Upper lobe of left lung (tissue), 6 donors: Measurements from ENCODE around the gene MANSC4. TPM values are rescaled to one million over a fixed set of nuclear protein-coding genes. Genes with fewer than 3 reads are reported as not detected.

Experiments used
- ATAC-seq, 2 donors: fragments of 200-7000 bp; cut with Tn5 transposase; one replicate each; pipeline ENCODE4 v1.9.1; 2022; ENCODE audit warnings: mild to moderate bottlenecking in 2 of 2, moderate library complexity in 2 of 2; ENCODE audit not compliant: low FRiP score in 2 of 2
- DNase-seq, 2 donors: peaks; one replicate each; pipeline ENCODE4 v3.0.0-alpha.2; 2019 to 2020
- H3K27ac ChIP-seq, 4 donors: fragments of 200-600 bp; sonication (generic); one replicate each; pipeline ENCODE4 v1.5.1; 2016 to 2019
- H3K27me3 ChIP-seq, 4 donors: fragments of 200-600 bp; sonication (generic); one replicate each; pipeline ENCODE4 v1.5.1; 2017 to 2019
- H3K36me3 ChIP-seq, 4 donors: fragments of 200-600 bp; sonication (generic); one replicate each; pipeline ENCODE4 v1.5.1; 2016 to 2019
- H3K4me1 ChIP-seq, 4 donors: fragments of 200-600 bp; sonication (generic); one replicate each; pipeline ENCODE4 v1.5.1; 2018 to 2019
- H3K4me3 ChIP-seq, 4 donors: fragments of 200-600 bp; sonication (generic); one replicate each; pipeline ENCODE4 v1.5.1; 2017 to 2019; ENCODE audit warnings: mild to moderate bottlenecking in 2 of 4, moderate library complexity in 1 of 4
- H3K9me3 ChIP-seq, 4 donors: fragments of 200-600 bp; sonication (generic); one replicate each; pipeline ENCODE4 v1.5.1; 2018 to 2019
- CTCF ChIP-seq, 6 experiments: fragments of 450-650 bp in 4 of 6; fragments of 200-600 bp in 2 of 6; sonication (generic) in 2 of 6; IDR thresholded peaks; one replicate each; pipeline ENCODE4 v1.5.1; 2016 to 2019; ENCODE audit warnings: antibody characterized with exemption in 6 of 6
- EP300 ChIP-seq, 4 donors: sonication (generic); formaldehyde crosslinking; IDR thresholded peaks; one replicate each; pipeline ENCODE4 v1.5.1; 2017; ENCODE audit warnings: antibody characterized with exemption in 4 of 4, control low read depth in 2 of 4
- POLR2A ChIP-seq, 4 donors: fragments of 450-650 bp; IDR thresholded peaks; one replicate each; pipeline ENCODE4 v1.5.1; 2016 to 2017; ENCODE audit warnings: antibody characterized with exemption in 4 of 4, mild to moderate bottlenecking in 2 of 4
- POLR2AphosphoS5 ChIP-seq, 2 donors: sonication (generic); formaldehyde crosslinking; IDR thresholded peaks; one replicate each; pipeline ENCODE4 v1.5.1; 2017; ENCODE audit warnings: antibody characterized with exemption in 2 of 2
- WGBS, 2 donors: methylation state at CpG; one replicate each; pipeline ENCODE4 v1.1.5; 2017 to 2018; 5-methylcytosine and 5-hydroxymethylcytosine counted together
- total RNA-seq, 6 donors: library from RNA; depleted of rRNA in 4 of 6; stranded (reverse); fragments of >200 nt in 4 of 6; gene quantifications; one replicate each; pipeline versions ENCODE4 v1.1.0 to v1.2.1, GENCODE V29; 2016 to 2021
- donor health status: DM: no; HTN: no; CAD: no; lungs with moderate emphysema.
- donor health status: DM: no; HTN: yes; CAD: no; lungs with severe emphysema.

Gene MANSC4
- total RNA-seq: not detected

DNA sequence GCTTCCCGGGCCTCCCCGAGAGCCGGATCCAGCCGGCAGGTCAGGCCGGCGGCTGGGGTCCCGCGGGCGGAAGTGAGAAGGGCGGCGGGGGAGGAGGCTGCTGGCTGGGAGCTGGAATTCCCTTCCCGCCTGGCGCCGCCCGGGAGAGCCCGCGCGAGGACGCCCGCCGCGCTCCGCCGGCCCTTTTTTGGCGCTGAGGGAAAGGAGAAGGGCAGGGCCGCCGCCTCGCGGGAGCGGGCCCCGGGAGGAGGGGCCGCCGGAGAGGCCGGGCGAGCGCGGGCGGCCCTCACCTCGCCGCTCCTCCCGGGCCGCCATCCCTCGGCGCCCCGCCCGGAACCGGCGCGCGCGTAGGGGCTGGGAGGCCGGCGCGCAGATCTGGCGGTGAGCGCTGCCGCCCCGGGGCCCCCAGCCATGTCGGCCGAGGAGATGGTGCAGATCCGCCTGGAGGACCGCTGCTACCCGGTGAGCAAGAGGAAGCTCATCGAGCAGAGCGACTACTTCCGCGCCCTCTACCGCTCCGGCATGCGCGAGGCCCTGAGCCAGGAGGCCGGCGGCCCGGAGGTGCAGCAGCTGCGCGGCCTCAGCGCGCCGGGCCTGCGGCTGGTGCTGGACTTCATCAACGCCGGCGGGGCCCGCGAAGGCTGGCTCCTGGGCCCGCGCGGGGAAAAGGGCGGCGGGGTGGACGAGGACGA, at the start of gene MANSC4, which contains the start of gene KLHL42:
Gene MANSC4, minus strand, starts transcription at position 317 of the 692 bp plus-strand sequence. CDS start 8,960 bp downstream, outside the sequence.
Gene KLHL42, plus strand, starts transcription at position 314 of the 692 bp plus-strand sequence. Its CDS starts 98 bp downstream, at position 412.
- Histone ChIP-seq H3K4me3 (peak within 1 kb of the TSS; percentile 63 to 85 (median 74)), H3K27ac (peak within 1 kb of the TSS; percentile 85 to 89 (median 88)), H3K27me3 (no peaks in the 10 kb centered on the region), H3K9me3 (no peaks in the 10 kb centered on the region), H3K4me1 (peaks cover 13 to 36% (median 19%) of the 10 kb centered on the region in 4 donors), H3K36me3 (no peaks in the 10 kb centered on the region)
- DNase-seq (peak; percentile 75 to 94), ATAC-seq (peak; percentile 82 to 94)
- TF ChIP-seq POLR2AphosphoS5 (IDR thresholded peaks at IDR 0.05): no peak
- TF ChIP-seq CTCF (IDR thresholded peaks at IDR 0.05): peak in 3 of 6 experiments; percentile 11 to 33 (median 13)
- TF ChIP-seq POLR2A (IDR thresholded peaks at IDR 0.05): peak in 1 of 4 donors; percentile 61
- 0 to 3% methylated on average over 6 to 39 of the region's 92 CpGs for WGBS, 2 donors

- H3K9me3 ChIP-seq: no peaks in the 10 kb centered on the region
- no peak for DNase-seq
- no peaks in the 10 kb centered on the region for H3K36me3 ChIP-seq
- 90 to 92% methylated on average over 3 of the region's 3 CpGs for WGBS, 2 donors
- no peaks in the 10 kb centered on the region for H3K27me3 ChIP-seq
- no peak overlapping the region for H3K4me3 ChIP-seq
- ATAC-seq: no peak
- no peak overlapping the region for H3K27ac ChIP-seq
- H3K4me1 ChIP-seq: no peaks in the 10 kb centered on the region
- TF ChIP-seq CTCF (IDR thresholded peaks at IDR 0.05): no peak
- no peak for TF ChIP-seq POLR2AphosphoS5 (IDR thresholded peaks at IDR 0.05)
- TF ChIP-seq EP300 (IDR thresholded peaks at IDR 0.05): no peak
Measured at GRCh38 chr12:27828196-27828595, 48.2 kb upstream of the MANSC4 start.

DNA sequence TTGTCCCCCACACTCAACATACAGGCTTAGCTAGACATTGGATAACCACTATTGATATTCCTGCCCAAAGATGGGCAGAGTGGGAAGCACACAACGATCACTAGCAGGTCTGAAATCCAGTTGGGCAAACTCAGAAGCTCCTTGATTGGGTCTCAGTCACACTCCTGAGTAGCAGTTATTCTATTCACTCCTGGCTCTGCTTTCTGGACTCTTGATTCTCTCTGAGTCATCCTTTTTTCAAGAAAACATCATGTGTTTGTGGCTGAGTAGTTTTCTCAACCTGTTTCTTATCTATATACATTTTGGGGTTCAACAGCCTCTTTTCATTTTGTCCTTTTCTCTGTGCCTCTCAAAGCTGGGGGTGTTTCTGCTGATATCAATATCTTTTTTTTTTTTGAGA, 46.0 kb upstream of the MANSC4 start:
- no peak overlapping the region for H3K27ac ChIP-seq
- no peaks in the 10 kb centered on the region for H3K27me3 ChIP-seq
- H3K4me3 ChIP-seq: no peak overlapping the region
- H3K9me3 ChIP-seq: no peaks in the 10 kb centered on the region
- ATAC-seq (no peak), DNase-seq (no peak)
- TF ChIP-seq EP300 (IDR thresholded peaks at IDR 0.05): no peak
- TF ChIP-seq CTCF (IDR thresholded peaks at IDR 0.05): no peak
- 84 to 86% methylated on average over 1 of the region's 1 CpG for WGBS, 2 donors
- H3K4me1 ChIP-seq: peaks cover 0 to 6% (median 4%) of the 10 kb centered on the region in 4 donors
- no peaks in the 10 kb centered on the region for H3K36me3 ChIP-seq

GRCh38 chr12:27824126-27824842, 44.2 kb upstream of the MANSC4 start:
- no peak for DNase-seq
- H3K4me1 ChIP-seq: peaks cover 3 to 10% (median 4%) of the 10 kb centered on the region in 4 donors
- no peak overlapping the region for H3K27ac ChIP-seq
- H3K27me3 ChIP-seq: no peaks in the 10 kb centered on the region
- H3K36me3 ChIP-seq: no peaks in the 10 kb centered on the region
- H3K9me3 ChIP-seq: no peaks in the 10 kb centered on the region
- 46 to 59% methylated on average over 12 of the region's 12 CpGs for WGBS, 2 donors
- H3K4me3 ChIP-seq: no peak overlapping the region
- ATAC-seq: no peak
- TF ChIP-seq EP300 (IDR thresholded peaks at IDR 0.05) (no peak), POLR2A (IDR thresholded peaks at IDR 0.05) (no peak), CTCF (IDR thresholded peaks at IDR 0.05) (no peak), POLR2AphosphoS5 (IDR thresholded peaks at IDR 0.05) (no peak)
